WERI-Rb-1 (cell line): ENCODE measurements around the gene ZNF230.

Experiments used
- DNase-seq: peaks from one replicate; pipeline ENCODE4 v3.0.0-alpha.2; 2020
- H3K27ac ChIP-seq: fragments of 250-450 bp; sonication (Bioruptor Pico); 2 replicates; pipeline ENCODE4 v1.5.1; 2020; ENCODE audit warnings: mild to moderate bottlenecking, moderate library complexity
- H3K27me3 ChIP-seq: fragments of 250-450 bp; sonication (Bioruptor Pico); 2 replicates; pipeline ENCODE4 v1.5.1; 2021; ENCODE audit warnings: mild to moderate bottlenecking, low read depth, moderate library complexity; ENCODE audit not compliant: insufficient read depth, severe bottlenecking
- H3K36me3 ChIP-seq: fragments of 250-450 bp; sonication (Bioruptor Pico); 2 replicates; pipeline ENCODE4 v1.5.1; 2020; ENCODE audit warnings: mild to moderate bottlenecking, moderate library complexity
- H3K4me3 ChIP-seq: 2 replicates; pipeline ENCODE4 v1.5.1; 2011; ENCODE audit warnings: low read depth, mild to moderate bottlenecking, control low read depth, low read length
- H3K9me3 ChIP-seq: fragments of 250-450 bp; sonication (Bioruptor Pico); 2 replicates; pipeline ENCODE4 v1.5.1; 2021; ENCODE audit warnings: mild to moderate bottlenecking, moderate library complexity; ENCODE audit not compliant: severe bottlenecking
- TF ChIP-seq, protein P1 (sequence below): IDR thresholded peaks from 2 replicates; pipeline ENCODE4 v1.5.1; 2011; ENCODE audit warnings: low read depth, mild to moderate bottlenecking, control low read depth, inconsistent platforms, low read length

ZNF230 gene

GRCh38 chr19:44002566-44003460 lies at the start of gene ZNF230:
Gene ZNF230 (plus strand): TSS chr19:44002957. CDS start chr19:44007079, 4,122 bp downstream.
- DNase-seq, result peak; percentile 91
- H3K36me3 ChIP-seq, result peaks cover 12% of the 10 kb centered on the region
- no peaks in the 10 kb centered on the region for H3K27me3 ChIP-seq
- peak within 1 kb of the TSS; percentile 80 for H3K27ac ChIP-seq
- TF ChIP-seq, protein P1, sequence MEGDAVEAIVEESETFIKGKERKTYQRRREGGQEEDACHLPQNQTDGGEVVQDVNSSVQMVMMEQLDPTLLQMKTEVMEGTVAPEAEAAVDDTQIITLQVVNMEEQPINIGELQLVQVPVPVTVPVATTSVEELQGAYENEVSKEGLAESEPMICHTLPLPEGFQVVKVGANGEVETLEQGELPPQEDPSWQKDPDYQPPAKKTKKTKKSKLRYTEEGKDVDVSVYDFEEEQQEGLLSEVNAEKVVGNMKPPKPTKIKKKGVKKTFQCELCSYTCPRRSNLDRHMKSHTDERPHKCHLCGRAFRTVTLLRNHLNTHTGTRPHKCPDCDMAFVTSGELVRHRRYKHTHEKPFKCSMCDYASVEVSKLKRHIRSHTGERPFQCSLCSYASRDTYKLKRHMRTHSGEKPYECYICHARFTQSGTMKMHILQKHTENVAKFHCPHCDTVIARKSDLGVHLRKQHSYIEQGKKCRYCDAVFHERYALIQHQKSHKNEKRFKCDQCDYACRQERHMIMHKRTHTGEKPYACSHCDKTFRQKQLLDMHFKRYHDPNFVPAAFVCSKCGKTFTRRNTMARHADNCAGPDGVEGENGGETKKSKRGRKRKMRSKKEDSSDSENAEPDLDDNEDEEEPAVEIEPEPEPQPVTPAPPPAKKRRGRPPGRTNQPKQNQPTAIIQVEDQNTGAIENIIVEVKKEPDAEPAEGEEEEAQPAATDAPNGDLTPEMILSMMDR, result no peak
- no peaks in the 10 kb centered on the region for H3K9me3 ChIP-seq
- peak within 1 kb of the TSS; percentile 98 for H3K4me3 ChIP-seq

DNA sequence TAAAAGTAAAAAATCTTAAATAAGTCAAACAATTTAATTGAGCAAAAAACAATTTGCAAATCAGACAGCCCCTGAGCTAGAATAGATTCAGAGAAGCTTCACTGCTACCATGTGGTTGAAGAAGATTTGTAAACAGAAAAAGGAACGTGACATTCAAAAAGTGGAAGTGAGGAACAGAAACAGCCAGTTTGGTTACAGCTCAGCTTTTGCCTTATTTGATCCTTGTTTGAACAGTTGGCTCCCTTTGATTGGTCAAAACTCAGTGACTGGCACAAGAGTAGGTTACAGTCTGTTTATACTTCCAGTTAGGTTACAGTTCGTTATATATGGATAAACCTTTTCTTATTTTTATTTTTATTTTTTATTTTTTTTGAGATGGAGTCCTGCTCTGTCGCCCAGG lies 45.9 kb upstream of the ZNF230 start:
- Histone ChIP-seq H3K9me3 (peaks cover 8% of the 10 kb centered on the region), H3K36me3 (peaks cover 12% of the 10 kb centered on the region), H3K27me3 (no peaks in the 10 kb centered on the region), H3K4me3 (no peak overlapping the region), H3K27ac (no peak overlapping the region)
- TF ChIP-seq, protein P1, result no peak
- no peak for DNase-seq

GRCh38 chr19:43957891-43958290 lies 44.9 kb upstream of the ZNF230 start:
- Histone ChIP-seq H3K4me3 (no peak overlapping the region), H3K9me3 (peaks cover 8% of the 10 kb centered on the region), H3K27ac (no peak overlapping the region), H3K27me3 (no peaks in the 10 kb centered on the region), H3K36me3 (peaks cover 12% of the 10 kb centered on the region)
- DNase-seq, result no peak
- TF ChIP-seq, protein P1, result no peak

- TF ChIP-seq, protein P1, result no peak
- no peaks in the 10 kb centered on the region for H3K27me3 ChIP-seq
Measured at GRCh38 chr19:43960411-43960810, 42.3 kb upstream of the ZNF230 start.

GRCh38 chr19:43966079-43966694 lies 36.6 kb upstream of the ZNF230 start:
- TF ChIP-seq, protein P1, result no peak
- no peaks in the 10 kb centered on the region for H3K27me3 ChIP-seq
- H3K36me3 ChIP-seq, result peaks cover 81% of the 10 kb centered on the region
- no peak overlapping the region for H3K27ac ChIP-seq
- H3K9me3 ChIP-seq, result peaks cover 45% of the 10 kb centered on the region
- DNase-seq, result no peak
- no peak overlapping the region for H3K4me3 ChIP-seq

More at GRCh38 chr19:43960411-43960810, 42.3 kb upstream of the ZNF230 start:
- H3K36me3 ChIP-seq, result peaks cover 27% of the 10 kb centered on the region
- no peak overlapping the region for H3K4me3 ChIP-seq
- no peak for DNase-seq
- H3K27ac ChIP-seq, result no peak overlapping the region
- peaks cover 11% of the 10 kb centered on the region for H3K9me3 ChIP-seq
